HG03439 (cell line): ENCODE measurements around the gene NAB2.
"Not testable (repeated sequence)": the region's sequence is repeated elsewhere in the genome, so short reads cannot be mapped to it uniquely, and the experiment has no call there.

Experiments used
- ATAC-seq: cut with Tn5 transposase; IDR thresholded peaks from one replicate; pipeline ENCODE4 v1.9.1; 2021; ENCODE audit warnings: mild to moderate bottlenecking, moderate library complexity; ENCODE audit not compliant: unreplicated experiment

Gene NAB2

GRCh38 chr12:57110104-57111030, 21.5 kb downstream of the NAB2 start:
- ATAC-seq = peak; percentile 41

GRCh38 chr12:57111031-57111734, 22.3 kb downstream of the NAB2 start, which contains the start of gene STAT6:
Gene STAT6 (minus strand): TSS chr12:57111362. CDS start chr12:57108278, 3,084 bp downstream.
- ATAC-seq = peak; percentile 52

- ATAC-seq = peak; percentile 54
Observed at GRCh38 chr12:57112492-57113294, 23.8 kb downstream of the NAB2 start.

- ATAC-seq = no peak
Observed at GRCh38 chr12:57116580-57117281, 27.8 kb downstream of the NAB2 start.

GRCh38 chr12:57118711-57119271, 29.9 kb downstream of the NAB2 start:
- no peak for ATAC-seq

- ATAC-seq = no peak
Observed at GRCh38 chr12:57119294-57120085, 30.6 kb downstream of the NAB2 start.

GRCh38 chr12:57120718-57121117, 31.8 kb downstream of the NAB2 start:
- ATAC-seq = not testable (repeated sequence)

- no peak for ATAC-seq
Observed at GRCh38 chr12:57123813-57124212, 34.9 kb downstream of the NAB2 start.

GRCh38 chr12:57124261-57124877, 35.5 kb downstream of the NAB2 start:
- no peak for ATAC-seq

GRCh38 chr12:57126061-57126460, 37.1 kb downstream of the NAB2 start:
- no peak for ATAC-seq

- no peak for ATAC-seq
Observed at GRCh38 chr12:57126561-57126960, 37.6 kb downstream of the NAB2 start.

- ATAC-seq = peak; percentile 40
Observed at GRCh38 chr12:57127101-57127725, 38.3 kb downstream of the NAB2 start.

GRCh38 chr12:57127726-57128518, 39.0 kb downstream of the NAB2 start, which contains the start of gene LRP1:
Gene LRP1 (plus strand): TSS chr12:57128483. CDS start chr12:57128965, 482 bp downstream.
- ATAC-seq = peak; percentile 44

GRCh38 chr12:57128519-57129247, 39.8 kb downstream of the NAB2 start:
- no peak for ATAC-seq

- no peak for ATAC-seq
Observed at GRCh38 chr12:57129321-57129842, 40.5 kb downstream of the NAB2 start.

- ATAC-seq = no peak
Observed at GRCh38 chr12:57129889-57130288, 41.0 kb downstream of the NAB2 start.

GRCh38 chr12:57130941-57131340, 42.0 kb downstream of the NAB2 start:
- no peak for ATAC-seq
